ENCODE data around the gene PRR14.

PRR14 gene

DNA sequence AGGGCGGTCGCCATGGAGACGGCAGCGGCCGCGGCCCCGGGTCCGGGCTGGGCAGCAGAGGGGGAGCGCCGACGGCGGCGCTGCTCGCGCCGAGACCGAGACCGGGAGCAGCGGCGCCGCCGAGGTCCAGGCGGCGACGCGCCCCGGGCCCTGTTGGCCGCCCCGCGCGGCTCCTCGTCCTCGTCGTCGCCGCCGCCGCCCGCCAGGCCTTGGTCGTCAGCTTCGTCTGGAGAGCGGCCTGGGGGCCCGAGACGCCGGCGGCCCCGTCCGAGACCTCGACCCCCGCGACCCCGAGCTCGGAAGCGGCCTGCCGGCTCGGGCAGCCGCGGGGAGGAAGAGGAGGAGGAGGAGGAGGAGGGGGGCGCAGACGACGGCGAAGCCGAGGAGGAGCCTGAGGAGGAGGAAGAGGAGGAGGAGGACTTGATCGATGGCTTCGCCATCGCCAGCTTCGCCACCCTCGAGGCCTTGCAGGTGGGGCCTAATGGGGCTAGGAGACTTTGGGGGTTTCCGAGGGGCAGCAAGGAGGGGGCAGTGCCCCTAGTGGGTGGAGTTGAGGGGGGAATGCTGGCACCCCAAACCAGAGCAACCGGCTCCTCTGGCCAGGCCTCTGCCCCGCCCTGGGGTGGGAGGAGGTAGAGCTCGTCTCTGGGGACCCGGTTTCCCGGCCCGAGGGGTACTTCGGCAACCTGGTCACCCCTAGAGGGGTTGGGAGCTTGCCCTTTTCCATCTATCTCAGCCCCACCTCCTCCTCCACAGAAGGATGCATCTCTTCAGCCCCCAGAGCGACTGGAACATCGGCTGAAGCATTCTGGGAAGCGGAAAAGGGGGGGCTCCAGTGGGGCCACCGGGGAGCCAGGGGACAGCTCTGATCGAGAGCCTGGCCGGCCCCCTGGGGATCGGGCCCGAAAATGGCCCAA lies 9.0 kb downstream of the PRR14 start:
- DNase-seq (ENCODE audit: low spot score): no peak

DNA sequence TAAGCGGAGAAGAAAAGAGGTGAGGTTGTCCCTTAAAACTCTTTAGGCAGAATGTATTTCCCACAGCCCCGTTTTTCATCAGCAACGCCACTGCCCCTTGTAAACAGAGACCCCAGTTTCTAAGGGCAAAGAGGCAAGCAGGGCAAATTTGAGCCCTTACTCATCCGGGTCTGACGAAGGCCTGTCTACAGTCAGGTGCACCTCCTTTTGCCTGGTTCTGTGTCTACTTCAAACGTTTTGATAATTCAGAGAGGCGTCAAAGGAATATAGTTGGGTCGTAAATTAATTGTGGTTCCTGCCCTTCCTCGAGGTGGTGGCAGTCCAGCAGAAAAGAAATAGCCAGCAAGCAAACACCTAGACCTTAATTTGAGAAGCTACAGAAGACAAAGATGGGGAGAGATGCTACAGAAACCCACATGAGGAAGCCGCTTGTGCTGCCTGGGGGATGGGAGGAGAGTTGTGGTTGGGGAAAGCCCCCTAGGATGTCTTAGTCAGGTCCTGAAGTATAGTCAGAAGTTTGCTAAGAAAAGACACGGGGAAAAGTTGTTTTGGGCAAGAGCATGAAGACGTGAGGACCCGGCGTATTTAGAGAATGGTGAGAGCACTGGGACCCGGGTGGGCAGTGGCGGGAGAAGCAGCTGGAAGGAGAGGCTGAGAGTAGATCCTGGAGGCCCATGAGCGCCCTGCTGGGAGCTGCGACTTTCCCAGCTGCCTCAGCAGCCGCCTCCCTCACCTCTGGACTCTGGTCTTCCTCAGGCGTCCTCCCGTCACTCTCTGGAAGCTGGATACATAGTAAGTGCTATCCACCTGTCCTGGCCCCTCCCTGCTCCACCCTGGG lies 9.9 kb downstream of the PRR14 start:
- no peak for DNase-seq (ENCODE audit: low spot score)

DNA sequence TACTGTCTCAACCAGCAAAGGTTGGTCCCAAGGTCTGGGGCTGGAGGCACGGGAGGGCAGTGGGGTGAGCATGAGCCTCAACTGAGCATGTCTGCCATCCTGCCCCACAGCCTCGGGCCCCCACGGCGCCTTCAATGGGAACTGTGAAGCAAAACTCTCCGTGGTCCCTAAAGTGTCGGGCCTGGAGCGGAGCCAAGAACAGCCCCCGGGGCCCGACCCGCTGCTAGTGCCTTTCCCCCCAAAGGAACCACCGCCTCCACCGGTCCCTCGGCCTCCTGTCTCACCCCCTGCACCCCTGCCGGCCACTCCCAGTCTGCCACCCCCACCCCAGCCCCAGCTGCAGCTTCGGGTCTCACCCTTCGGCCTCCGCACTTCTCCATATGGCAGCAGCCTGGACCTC lies 11.7 kb downstream of the PRR14 start:
- no peak for DNase-seq (ENCODE audit: low spot score)

DNA sequence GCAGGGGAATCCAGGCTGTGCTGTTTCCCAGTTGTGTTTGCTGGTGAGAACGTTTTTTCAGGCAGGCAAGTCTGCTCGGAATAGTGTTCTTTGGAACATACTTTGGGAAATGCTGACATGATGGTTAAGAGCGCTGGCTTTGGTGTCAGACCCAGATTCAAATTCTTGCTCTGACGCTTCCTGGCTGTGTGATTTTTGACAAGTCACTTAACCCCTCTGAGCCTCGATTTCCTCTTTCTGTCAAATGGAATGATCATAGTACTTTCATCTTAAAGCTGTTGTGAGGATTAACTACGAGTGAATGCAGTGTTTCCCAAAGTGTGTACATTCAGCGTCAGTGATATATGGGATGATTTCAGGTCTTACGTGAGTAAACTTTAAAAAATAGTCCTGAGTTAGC lies 12.3 kb downstream of the PRR14 start:
- DNase-seq (ENCODE audit: low spot score): no peak

DNA sequence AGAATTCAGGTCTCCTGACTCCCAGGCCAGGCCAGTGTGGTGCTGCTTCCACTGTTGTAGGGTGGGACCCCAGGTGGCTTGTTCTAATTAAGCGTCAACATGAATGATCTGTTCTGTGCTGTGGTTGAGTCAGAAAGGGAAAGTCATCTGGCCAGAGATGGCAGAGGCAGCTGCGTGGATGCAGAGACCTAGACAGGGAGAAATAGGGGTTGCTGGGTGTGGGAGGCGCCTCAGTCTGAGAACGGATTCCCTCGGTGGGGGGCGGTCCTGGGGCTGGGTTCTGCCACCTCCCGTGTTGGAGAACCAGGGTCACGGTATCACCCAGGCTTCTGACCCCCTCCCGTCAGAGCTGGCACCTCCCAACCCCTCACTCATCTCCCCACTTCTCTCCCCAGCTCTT lies 13.1 kb downstream of the PRR14 start:
- no peak for DNase-seq (ENCODE audit: low spot score)

DNA sequence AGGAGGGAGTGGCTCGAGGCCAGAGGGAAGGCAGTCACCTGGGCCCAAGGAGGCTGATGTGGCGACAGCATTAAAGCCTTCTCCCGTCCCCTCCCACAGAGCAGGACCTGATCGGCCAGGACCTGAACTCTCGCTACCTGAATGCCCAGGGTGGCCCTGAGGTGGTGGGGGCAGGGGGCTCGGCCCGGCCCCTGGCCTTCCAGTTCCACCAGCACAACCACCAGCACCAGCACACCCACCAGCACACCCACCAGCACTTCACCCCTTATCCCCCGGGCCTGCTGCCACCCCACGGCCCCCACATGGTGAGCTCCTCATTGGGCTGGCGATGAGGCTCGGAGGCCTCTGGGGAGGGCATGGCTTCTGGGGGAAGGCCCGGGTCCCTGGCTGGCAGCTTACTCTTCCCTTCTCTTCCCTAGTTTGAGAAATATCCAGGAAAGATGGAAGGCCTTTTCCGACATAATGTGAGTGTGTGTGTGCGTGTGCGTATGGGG lies 13.9 kb downstream of the PRR14 start:
- DNase-seq (ENCODE audit: low spot score): no peak

DNA sequence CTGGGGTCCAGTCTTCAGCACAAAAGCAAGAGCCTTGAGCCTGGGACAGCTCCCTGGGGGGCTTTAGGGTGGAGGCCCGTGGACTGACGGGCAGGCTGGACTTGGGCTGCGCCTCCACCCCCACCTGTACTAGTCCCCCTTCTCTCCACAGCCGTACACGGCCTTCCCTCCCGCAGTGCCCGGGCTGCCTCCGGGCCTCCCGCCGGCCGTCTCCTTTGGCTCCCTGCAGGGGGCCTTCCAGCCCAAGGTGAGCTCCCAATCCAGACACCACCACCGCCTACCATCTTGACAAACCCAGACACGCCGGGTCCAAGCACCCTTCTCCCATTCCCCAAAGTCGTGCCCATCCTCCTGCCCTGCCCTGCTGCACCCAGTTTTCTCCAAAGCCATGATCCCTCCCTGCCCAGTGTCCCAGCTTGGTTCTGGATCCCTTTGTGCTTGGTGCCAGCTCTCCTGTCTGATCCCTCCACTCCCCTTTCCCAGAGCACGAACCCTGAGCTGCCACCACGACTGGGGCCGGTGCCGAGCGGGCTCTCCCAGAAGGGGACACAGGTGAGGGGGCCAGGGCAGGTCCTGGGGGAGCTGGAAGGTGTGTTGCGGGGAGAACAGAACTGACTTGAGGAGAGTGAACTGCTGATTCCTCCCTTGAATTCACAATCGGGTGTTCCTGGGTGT lies 14.5 kb downstream of the PRR14 start:
- no peak for DNase-seq (ENCODE audit: low spot score)

DNA sequence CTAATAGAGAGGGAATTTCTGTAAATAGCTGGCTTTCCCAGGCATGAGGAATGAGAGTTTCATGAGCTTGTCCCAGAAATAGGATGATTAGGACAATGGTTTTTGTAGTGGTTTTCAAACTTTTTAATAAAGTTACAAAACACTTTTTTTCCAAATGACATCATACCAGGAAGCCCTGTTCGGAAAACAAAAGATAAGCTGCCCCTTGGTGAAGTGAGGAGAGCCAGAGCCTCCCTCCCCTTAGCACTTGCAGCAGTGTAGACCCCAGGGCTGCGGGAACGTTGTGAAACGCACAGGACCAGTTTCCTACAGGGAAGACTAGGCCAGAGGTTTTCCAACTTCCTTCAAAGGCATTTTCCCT lies 15.1 kb downstream of the PRR14 start:
- DNase-seq (ENCODE audit: low spot score): no peak

DNA sequence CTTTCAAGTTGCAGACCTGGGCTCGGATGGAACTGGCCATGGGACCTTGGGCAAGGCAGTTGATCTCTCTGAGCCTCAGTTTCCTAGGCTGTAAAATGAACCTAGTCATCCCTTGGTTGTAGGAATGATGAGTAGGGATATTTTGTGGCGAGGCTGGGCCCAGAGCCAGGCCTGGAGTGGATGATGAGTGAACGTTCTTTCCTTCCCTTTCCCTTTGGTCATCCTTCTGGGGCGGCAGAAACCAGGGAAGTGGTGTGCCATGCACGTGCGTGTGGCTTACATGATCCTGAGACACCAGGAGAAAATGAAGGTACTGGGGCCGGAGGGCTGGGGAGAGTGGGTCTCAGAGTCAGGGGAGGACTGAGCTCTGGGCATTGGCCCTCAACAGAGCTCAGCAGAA lies 15.9 kb downstream of the PRR14 start:
- DNase-seq (ENCODE audit: low spot score): no peak

DNA sequence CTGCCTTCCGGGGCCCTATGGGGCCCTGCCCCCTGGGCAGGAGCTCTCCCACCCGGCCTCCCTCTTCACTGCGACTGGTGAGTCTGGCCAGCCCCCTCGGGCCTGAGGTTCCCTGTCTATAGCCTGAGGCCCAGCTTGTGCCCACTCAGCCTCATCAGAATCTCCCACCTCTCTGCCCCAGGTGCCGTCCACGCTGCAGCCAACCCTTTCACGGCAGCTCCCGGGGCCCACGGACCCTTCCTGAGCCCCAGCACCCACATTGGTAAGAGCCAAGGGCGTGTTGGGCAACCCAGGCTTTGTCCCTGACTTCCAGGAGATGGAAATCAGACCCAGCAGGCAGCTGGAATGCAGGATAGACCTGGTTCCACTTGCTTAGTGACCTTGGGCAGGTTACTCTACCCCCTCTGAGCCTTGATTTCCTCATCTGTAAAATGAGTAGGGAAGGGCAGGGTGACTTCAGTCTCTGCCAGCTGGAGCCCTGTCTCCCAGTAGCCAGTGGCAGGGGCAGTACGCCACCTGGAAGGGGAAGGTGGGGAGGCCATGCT lies 16.7 kb downstream of the PRR14 start:
- DNase-seq (ENCODE audit: low spot score): no peak

DNA sequence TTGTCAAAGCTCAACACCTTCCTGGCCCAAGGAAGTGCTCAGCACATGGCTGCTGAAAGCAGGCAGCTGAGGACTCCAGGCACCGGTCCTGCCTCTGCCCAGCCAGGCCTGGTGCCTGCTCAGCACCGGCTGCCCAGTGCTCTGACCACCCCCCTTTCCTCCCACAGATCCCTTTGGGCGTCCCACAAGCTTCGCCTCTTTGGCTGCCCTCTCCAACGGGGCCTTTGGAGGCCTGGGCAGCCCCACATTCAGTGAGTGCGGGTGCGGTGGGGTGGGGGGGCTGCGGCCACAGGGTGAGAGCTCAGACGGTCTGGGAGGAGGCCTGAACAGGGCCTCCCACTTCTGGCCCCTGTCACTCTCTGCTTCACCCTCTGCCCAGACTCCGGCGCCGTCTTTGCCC lies 17.6 kb downstream of the PRR14 start:
- no peak for DNase-seq (ENCODE audit: low spot score)

DNA sequence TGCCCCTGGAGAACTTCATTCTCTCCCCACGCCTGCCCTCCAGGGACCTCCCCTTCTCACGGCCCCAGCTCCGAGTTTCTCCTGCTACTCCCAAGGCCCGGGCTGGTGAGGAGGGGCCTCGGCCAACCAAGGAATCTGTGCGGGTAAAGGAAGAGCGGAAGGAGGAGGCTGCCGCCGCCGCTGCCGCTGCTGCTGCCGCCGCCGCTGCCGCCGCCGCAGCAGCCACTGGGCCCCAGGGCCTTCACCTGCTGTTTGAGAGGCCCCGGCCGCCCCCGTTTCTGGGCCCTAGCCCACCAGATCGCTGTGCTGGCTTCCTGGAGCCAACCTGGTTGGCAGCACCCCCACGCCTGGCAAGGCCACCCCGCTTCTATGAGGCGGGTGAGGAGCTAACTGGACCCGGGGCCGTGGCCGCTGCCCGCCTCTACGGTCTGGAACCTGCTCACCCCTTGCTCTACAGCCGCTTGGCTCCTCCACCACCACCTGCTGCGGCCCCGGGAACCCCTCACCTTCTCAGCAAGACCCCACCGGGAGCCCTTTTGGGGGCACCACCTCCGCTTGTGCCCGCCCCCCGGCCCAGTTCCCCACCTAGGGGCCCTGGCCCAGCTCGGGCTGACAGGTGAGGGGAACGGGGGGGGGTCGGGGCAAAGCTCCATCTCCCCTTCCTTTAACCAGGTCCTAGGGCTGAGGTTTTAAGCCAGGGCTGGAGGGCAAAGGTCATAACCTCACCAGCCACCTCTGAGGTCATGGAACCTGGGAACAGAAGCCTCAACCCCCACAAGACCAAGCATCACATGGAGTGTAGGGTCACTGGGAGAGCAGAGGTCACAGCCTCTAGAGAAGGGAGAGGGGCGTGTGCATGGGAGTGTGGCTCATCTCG lies 18.5 kb downstream of the PRR14 start:
- no peak for DNase-seq (ENCODE audit: low spot score)

DNA sequence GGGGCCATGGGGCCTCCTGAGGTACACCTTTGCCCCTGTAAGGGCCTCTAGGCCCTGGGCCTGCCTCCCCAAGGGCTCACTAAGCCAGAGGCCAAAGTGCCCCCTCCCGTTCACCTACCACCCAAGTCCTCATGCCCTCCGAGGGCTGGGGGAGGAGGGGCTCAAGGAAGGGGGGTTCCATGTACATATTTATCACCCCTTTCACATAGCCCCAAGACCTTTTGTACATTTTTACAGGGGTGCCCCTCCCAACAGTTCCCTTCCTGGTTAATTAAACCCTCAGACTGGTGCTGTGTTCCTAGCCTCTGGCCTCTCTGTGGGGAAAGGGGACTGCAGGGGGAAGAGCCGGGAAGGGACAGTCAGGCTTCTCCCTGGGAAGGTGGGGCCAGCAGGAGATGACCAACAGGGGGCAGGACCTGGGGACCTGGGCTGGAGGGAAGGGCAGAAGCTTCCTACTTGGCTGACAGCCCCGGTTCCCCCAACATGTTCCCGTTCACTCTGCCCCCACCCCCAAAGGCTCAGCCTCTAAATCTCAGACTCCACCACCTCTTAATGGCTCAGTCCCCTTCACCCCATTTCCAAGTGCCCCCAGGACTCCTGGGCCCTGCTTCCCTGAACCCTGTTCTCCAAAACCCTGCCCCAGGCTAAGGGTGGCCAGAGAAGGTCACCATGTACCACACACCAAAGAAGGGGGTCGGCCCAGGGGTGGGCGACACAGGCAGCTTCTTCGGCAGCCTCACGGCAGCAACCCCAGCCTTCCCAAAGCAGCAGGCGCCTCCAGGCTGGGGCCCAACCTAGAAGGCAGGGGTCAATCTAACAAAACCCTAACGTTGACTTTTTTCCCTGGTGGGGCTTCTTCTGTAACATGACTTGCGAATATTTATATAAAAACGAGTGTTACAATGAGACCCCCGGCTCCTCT lies 19.4 kb downstream of the PRR14 start:
- no peak for DNase-seq (ENCODE audit: low spot score)

DNA sequence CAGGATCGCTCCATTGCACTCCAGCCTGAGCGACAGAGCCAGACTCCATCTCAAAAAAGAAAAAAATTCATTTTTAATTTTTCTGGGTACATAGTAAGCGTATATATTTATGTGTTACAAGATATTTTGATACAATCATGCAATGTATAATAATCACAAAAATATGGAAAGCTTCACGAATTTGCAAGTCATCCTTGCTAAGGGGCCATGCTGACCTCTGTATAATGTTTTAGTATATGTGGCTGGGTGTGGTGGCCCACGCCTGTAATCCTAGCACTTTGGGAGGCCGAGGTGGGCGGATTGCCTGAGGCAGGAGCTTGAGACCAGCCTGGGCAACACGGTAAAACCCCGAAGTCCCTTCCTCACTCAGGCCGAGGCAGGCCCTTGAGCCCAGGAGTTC lies 24.4 kb downstream of the PRR14 start:
- DNase-seq (ENCODE audit: low spot score): no peak

DNA sequence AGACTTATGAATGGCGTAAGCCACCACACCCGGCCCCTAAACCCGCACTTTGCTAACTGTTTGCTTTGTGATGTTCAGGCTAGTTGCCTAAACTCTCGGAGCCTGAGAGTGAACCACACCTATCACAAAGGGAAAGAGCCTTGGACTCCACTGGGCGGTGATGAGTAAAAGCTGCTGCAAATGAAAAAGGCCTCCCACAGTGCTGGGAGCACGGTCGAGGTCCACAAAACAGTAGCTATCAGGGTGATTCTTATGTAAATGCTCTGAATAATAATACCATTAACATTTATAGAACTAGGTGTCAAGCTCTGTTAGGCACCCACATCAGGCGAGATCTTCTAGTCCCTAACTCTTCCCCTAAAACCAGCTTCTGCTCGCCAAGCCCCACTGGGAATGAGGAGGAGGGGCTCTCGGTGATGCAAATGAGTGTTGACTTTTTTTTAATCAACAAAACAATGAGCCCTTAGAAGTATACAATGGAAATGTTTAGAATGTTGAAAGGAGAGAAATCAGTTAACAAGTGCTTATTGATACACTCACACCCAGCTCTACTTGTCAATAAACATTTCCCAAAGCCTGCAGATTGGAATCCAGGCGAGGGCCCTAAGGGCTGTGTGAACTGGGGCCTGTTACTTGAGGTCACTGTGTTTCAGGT lies 27.3 kb downstream of the PRR14 start:
- no peak for DNase-seq (ENCODE audit: low spot score)

DNA sequence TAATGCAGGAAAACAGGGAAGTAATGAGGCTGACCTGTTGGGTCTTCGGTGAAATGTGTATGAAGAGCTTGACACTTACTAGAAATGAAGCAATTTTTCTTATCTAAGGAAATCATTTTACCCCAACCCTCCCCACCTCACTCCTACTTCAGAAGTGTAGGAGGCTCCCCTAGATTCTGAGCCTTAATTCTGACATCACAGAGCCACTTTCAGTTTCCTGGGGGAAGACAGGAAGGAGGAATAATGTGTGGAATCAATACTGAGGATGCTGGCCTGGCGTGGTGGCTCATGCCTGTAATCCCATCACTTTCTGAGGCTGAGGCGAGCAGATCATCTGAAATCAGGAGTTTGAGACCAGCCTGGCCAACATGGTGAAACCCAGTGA lies 27.8 kb downstream of the PRR14 start:
- no peak for DNase-seq (ENCODE audit: low spot score)

DNA sequence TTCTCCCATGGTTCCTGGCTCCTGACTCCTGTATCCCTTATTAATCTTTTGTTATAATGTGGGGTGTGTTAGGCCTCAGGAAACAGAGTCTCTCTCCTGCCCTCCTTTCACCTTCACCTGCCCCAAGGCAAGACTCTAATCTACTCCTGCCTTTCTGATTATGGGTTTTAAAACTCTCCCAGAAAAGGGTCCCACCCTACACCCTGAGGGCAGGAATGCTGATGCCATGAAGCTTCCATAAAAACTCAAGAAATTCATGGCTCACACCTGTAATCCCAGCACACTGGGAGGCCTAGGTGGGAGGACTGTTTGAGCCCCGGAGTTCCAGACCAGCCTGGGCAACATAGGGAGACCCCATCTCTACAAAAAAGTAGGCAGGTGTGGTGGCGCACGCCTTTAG lies 29.6 kb downstream of the PRR14 start:
- DNase-seq (ENCODE audit: low spot score): no peak

DNA sequence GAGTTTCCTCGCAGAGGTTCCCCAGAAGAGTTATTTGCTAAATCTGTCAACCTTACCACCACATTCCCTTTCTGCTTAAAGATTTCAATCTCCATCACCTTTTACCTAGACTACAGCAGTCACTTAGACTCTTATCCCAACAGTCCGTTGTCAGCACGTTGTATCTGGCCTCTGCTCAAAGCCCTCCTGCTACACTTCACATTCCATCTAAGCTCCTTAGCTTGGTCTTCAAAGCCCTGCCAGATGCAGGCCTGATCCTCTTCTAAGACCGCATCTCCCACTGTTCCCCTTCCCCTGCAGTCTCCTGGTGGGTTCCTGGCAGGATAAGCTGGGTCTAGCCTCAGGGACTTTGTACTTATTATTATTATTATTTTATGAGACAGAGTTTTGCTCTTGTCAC lies 37.9 kb downstream of the PRR14 start:
- DNase-seq (ENCODE audit: low spot score): no peak

DNA sequence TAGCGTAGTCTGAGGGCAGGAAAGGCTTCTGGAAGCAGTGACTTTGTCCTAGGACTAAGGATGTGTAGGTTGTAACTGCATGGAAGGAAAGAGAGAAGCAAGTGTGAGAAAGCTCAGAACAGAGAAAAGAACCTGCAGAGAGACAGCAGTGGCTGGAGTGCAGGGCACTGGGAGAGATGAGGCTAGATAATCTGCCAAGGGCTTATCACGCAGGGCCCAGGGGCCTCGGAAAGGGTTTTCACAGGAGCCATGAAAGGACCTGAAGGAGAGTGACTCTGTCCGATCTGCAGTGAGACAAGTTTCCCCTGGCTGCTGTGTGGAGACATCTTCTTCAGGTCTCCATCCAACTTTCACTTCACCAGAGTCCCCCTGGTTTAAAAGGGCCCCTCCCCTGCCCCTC lies 41.1 kb downstream of the PRR14 start:
- DNase-seq (ENCODE audit: low spot score): no peak

Measured in LoVo (cell line).